Measurements from ENCODE around the gene TMEM222.

Gene TMEM222

DNA sequence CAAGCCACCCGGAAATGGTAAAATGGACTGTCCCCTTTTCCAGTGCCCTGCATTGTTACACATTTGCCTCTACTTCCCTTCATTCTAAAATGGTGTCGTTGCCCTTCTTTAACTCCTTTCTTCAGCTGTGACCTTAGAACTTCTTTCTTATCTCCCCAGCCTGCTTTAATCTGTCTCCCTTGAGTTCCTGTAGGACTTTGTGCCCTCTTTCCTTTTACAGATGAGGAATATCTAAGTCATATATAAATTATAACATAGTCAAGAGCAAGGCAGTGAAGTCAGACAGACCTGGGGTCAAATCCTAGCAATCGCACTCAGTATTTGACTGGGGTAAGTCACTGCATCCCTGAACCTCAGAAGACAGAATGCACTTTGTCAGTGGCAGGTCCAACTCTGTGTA, 31.4 kb upstream of the TMEM222 start:
- TF ChIP-seq, protein P1, sequence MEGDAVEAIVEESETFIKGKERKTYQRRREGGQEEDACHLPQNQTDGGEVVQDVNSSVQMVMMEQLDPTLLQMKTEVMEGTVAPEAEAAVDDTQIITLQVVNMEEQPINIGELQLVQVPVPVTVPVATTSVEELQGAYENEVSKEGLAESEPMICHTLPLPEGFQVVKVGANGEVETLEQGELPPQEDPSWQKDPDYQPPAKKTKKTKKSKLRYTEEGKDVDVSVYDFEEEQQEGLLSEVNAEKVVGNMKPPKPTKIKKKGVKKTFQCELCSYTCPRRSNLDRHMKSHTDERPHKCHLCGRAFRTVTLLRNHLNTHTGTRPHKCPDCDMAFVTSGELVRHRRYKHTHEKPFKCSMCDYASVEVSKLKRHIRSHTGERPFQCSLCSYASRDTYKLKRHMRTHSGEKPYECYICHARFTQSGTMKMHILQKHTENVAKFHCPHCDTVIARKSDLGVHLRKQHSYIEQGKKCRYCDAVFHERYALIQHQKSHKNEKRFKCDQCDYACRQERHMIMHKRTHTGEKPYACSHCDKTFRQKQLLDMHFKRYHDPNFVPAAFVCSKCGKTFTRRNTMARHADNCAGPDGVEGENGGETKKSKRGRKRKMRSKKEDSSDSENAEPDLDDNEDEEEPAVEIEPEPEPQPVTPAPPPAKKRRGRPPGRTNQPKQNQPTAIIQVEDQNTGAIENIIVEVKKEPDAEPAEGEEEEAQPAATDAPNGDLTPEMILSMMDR (IDR thresholded peaks at IDR 0.05; ENCODE audit: insufficient read depth, low read depth, low read length, missing control alignments) = no peak
- DNase-seq (ENCODE audit: low read depth) = no peak
- H3K4me3 ChIP-seq (ENCODE audit: low read depth, low read length) = no peak overlapping the region

DNA sequence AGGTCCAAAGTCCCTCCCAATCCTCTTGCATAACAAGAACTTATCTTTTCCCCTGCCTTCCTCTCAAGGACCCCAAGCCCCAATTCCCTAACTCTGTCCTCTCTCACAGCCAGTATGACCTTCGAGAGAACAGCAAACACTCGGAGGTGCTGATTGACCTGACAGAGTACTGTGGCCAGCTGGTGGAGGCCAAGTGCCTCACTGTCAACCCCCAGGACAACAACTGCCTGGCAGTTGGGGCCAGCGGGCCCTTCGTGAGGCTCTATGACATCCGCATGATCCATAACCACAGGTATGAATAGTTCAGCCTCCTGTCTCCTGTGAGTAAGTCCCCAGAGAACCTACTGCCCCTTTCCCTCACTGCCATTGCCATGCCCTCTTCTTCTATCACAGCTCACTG, 29.9 kb upstream of the TMEM222 start:
- no peak for DNase-seq (ENCODE audit: low read depth)
- no peak overlapping the region for H3K4me3 ChIP-seq (ENCODE audit: low read depth, low read length)
- TF ChIP-seq, protein P1 (IDR thresholded peaks at IDR 0.05; ENCODE audit: insufficient read depth, low read depth, low read length, missing control alignments) = no peak

DNA sequence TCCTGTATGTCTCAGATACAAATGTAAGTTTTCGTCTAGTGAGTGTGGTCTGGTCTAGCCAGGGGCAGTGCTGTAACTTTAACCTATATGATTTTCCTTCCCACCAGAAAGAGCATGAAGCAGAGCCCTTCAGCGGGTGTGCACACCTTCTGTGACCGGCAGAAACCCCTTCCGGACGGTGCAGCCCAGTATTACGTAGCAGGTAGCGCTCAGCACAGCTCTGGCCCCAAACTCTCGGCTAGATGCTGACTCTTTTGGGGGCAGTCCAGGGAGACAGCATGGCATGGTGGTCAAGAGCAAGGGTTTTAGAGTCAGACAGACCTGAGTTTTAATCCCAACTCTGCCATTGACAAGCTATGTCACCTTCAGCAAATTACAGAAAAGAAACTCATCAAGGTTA, 28.0 kb upstream of the TMEM222 start:
- TF ChIP-seq, protein P1 (IDR thresholded peaks at IDR 0.05; ENCODE audit: insufficient read depth, low read depth, low read length, missing control alignments) = no peak
- DNase-seq (ENCODE audit: low read depth) = no peak

DNA sequence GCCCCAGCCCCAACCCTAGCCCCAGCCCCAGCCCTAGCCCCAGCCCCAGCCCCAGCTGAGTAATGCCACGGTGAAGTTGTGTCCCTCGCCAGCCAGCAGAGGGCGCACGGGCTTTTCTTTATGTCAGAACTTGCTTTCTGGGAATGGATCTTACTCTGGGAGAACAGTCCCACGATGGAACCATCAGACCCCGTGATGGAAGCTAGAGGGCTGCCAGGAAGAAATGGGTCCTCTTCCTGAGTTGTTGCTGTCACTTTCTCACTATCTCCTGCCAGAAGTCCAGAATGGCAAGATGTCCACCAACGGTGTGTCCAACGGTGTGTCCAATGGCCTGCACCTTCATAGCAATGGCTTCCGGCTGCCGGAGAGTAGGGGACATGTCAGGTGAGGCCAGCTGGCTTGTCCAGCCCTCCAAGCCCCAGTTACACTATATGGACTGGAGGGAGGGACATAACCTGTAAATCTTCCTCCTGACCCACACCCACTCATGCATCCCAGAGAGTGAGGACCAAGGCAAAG, 25.1 kb upstream of the TMEM222 start:
- TF ChIP-seq, protein P1 (IDR thresholded peaks at IDR 0.05; ENCODE audit: insufficient read depth, low read depth, low read length, missing control alignments) = peak; percentile 76
- DNase-seq (ENCODE audit: low read depth) = peak; percentile 51
- H3K4me3 ChIP-seq (ENCODE audit: low read depth, low read length) = no peak overlapping the region

More for the DNA sequence above, 28.0 kb upstream of the TMEM222 start:
- no peak overlapping the region for H3K4me3 ChIP-seq (ENCODE audit: low read depth, low read length)

DNA sequence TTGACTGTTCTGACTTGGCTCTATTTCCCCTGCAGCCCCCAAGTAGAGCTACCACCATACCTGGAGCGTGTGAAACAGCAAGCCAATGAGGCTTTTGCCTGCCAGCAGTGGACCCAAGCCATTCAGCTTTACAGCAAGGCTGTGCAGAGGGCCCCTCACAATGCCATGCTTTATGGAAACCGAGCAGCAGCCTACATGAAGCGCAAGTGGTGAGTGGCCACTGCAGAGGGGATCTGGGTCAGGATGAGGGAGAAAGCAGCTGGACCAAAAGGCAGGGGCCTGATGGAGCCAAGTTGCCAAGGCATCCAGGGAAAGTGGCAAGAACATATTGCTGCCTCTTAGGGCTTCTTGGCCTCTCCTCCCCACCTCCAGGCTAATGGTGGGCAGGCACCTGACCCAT, 24.1 kb upstream of the TMEM222 start:
- TF ChIP-seq, protein P1 (IDR thresholded peaks at IDR 0.05; ENCODE audit: insufficient read depth, low read depth, low read length, missing control alignments) = no peak
- DNase-seq (ENCODE audit: low read depth) = no peak
- H3K4me3 ChIP-seq (ENCODE audit: low read depth, low read length) = no peak overlapping the region

DNA sequence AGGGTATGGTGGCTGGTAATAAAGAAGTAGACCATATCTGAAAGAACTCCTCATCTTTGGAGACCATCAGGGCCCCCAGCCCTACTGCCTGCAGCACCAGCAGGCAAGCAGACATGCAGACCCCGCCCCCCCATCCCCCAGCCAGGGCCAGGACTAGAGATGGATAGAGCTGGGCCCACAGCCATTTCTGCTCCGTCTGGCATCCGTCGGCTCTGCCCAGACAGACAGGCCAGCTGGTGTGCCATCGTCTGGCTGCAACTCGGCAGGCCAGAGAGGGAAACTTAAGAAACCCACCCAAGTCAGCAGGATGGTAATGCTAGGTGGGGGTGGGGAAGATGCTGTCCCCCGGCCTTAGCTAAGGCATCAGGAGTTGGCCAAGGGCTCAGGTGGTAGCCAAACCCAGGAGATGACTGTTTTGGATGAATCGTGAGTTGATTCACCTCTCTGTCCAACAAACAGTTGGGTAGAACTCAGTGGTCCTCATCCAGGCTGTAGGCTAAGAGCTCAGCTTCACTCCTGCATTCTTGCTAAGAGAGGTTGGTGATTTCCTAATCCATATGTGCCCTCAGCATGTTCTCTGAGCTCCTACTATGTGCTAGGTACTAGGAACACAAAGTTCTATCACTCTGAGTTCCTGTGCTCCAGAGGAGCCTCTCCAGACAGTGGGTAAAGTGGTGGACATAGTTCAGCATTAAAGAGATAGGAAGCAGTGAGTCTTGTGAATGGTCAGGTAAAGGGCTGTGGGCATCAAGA, 23.2 kb upstream of the TMEM222 start:
- DNase-seq (ENCODE audit: low read depth) = no peak
- TF ChIP-seq, protein P1 (IDR thresholded peaks at IDR 0.05; ENCODE audit: insufficient read depth, low read depth, low read length, missing control alignments) = no peak
- H3K4me3 ChIP-seq (ENCODE audit: low read depth, low read length) = no peak overlapping the region

Measured in GM12865 (cell line).